GM10248 (cell line): ENCODE results near the gene WNT6.

Source experiments
- CTCF ChIA-PET: fragments of 300-600 bp; sonication (Branson Sonifier 250); formaldehyde crosslinking; extraction: SDS; loops from one replicate; lab custom pipeline; 2021; ENCODE audit warnings: antibody characterized with exemption; lab: Yijun Ruan, JAX
- POLR2A ChIA-PET: fragments of 350-650 bp; sonication (Branson Sonifier 250); formaldehyde crosslinking; extraction: SDS; loops from one replicate; lab custom pipeline; 2020; ENCODE audit warnings: antibody characterized with exemption; lab: Yijun Ruan, JAX
- DNase-seq: peaks from one replicate; pipeline ENCODE4 v3.0.0; 2012; ENCODE audit errors: extremely low spot score
- TF ChIP-seq, protein P1 (sequence below): IDR thresholded peaks from 2 replicates; pipeline ENCODE4 v1.5.1; 2012; ENCODE audit warnings: mild to moderate bottlenecking, low read depth; ENCODE audit errors: extremely low read depth, missing control alignments, control extremely low read depth

The WNT6 gene

DNA sequence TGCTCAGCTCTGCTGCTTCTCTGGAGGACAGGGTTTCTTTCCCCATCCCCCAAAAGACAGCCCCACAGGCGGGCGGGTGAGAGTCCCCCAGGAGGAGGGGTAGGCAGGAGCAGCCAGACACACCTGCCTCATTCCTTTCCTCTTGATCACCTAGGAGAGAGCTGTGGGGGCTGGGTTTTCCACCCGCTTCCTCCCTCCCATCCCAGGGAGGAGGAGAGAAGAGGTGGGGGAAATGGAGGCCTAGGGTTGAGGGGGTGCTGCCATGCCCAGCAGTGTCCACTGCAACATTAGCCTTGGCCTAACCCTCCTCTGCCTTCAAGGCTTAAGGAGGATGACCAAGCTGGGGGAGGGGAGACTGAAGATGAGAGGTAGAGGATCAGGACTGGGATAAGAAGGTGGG, 35.7 kb downstream of the WNT6 start:
- no peak for DNase-seq
- POLR2A ChIA-PET: interaction anchor here (3.1 kb wide), 2 partner anchors 11 to 15 kb away, joined by 8 to 16 read pairs; partner anchors contain the start of gene WNT10A
- CTCF ChIA-PET: interaction anchor here (0.8 to 17.6 kb wide), 3 partner anchors 17 to 85 kb away, joined by 3 to 916 read pairs (median 3); partner anchors contain the start of gene WNT10A
- TF ChIP-seq, protein P1, sequence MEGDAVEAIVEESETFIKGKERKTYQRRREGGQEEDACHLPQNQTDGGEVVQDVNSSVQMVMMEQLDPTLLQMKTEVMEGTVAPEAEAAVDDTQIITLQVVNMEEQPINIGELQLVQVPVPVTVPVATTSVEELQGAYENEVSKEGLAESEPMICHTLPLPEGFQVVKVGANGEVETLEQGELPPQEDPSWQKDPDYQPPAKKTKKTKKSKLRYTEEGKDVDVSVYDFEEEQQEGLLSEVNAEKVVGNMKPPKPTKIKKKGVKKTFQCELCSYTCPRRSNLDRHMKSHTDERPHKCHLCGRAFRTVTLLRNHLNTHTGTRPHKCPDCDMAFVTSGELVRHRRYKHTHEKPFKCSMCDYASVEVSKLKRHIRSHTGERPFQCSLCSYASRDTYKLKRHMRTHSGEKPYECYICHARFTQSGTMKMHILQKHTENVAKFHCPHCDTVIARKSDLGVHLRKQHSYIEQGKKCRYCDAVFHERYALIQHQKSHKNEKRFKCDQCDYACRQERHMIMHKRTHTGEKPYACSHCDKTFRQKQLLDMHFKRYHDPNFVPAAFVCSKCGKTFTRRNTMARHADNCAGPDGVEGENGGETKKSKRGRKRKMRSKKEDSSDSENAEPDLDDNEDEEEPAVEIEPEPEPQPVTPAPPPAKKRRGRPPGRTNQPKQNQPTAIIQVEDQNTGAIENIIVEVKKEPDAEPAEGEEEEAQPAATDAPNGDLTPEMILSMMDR: no peak

DNA sequence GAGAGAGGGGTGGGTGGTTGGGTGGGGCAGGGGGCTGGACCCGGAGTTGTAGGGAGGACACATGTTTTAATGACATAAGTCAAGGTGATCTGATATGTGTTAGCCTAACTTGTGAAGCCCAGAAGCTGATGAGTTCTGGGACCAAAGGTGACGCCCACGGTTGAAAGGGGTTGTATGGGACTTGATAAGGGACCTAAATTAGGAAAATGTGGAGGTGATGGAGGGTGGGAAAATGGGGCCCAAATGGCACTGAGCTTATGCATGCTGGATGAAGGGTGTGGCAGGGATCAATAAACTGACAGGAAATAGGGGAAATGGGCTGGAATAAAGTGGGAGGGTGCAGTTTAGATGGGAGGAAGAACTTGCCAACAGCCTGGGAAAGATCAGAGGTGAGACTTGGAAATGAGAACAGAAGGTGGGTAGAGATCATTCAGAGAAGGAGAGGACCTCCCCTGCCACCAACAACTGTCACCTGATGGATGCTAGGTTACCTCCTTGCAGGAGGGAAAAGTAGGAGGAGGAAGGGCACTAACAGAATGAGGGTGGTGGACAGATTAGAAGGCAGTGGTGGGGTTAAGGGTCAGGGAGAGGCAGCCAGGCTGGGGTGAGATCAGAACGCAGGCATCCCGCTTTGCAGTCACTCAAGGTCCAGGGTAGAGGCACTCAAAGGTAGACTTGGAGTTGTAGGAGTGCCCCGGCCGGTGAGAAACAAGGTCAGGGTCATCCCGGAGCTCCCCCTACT, 36.3 kb downstream of the WNT6 start:
- TF ChIP-seq, protein P1: no peak
- no peak for DNase-seq
- CTCF ChIA-PET: interaction anchor here (0.6 to 17.6 kb wide), 8 partner anchors 17 to 581 kb away, joined by 3 to 916 read pairs (median 10); partner anchors contain the start of gene WNT10A
- POLR2A ChIA-PET: interaction anchor here (0.6 to 3.1 kb wide), 6 partner anchors 10 to 500 kb away, joined by 3 to 16 read pairs (median 8); partner anchors contain the start of gene WNT10A

DNA sequence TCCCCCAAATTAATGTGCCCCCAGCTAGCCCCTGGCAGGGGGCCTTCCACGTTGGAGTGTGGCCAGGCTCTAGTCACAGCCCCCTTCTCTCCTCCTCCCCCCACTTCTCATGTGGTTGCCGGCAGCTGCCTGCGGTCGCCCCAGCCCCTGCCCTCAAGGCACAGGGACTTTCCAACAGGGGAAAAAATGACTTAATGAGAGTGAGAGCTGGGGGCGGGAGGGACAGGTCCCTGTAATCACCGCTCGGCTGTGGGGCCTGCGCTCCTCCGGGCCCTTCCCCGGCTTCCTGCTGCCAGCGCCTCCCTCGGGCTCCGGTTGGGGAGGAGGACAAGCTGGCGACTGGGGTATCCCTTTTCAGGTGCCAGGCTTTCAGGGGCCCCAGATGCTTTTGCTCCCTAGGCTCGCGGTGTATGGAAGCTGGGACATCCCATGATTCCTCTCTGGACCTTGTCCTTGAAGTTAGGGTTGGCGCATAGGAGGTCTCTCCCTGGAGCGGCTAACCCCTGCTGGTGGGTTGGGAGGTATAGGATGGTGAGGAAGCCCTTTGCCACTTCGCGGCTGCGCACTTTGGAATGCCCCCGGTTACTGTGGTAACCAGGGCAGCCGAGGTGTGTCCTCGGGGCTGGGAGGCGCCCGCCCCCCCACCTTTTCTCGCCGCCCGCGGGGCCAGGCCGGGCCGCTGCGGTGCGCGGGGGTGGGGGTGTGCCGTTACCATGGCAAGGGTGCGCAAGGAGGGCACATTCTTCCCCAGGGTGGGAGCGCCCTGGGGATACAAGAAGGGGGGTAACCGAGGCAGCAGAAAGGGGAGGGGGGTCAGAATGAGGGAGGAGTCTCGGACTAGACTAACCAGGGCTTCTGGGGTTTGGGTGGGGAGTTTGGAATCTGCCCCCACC, 37.1 kb downstream of the WNT6 start:
- TF ChIP-seq, protein P1: no peak
- ChIA-PET CTCF (interaction anchor here (0.6 to 17.6 kb wide), 16 partner anchors 12 to 581 kb away, joined by 3 to 916 read pairs (median 6); partner anchors contain the start of genes WNT10A and WNT6), POLR2A (interaction anchor here (0.6 to 3.1 kb wide), 7 partner anchors 11 to 501 kb away, joined by 3 to 16 read pairs (median 8); partner anchors contain the start of gene WNT10A)
- peak; percentile 88 for DNase-seq

DNA sequence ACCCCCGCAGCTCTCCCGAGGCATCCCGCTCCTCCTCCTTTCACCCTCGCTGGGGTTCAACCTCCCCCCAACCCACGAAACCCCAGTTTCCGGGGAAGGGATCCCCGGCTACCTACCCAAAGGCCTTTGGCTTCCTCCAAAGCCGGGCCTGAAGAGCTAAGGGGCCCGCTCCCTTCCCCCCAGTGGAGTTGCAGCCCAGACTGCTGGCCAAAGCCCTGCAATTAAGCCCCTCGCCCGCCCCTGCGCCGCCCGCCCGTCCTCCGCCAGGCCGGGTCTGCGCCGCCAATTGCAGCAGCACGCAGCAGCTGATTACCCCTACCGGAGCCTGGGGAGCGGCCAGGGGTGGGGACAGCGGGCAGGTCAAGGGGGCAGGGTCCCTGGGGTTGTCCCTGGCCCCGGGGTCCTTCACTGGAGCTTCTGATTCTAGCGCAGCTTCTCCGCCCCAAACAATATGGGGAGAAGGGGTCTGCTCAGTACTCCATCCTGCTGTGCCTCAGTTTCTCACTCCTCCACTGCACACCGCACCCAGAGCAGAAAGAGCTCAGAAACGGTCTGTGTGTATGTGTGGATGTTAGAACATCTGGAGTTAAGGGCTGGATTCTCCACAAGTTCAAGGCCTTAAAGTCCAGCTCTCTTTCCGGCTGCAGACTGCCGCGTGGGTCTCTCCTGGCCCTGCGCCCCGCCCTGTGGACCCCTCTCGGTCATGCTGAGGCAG, 37.9 kb downstream of the WNT6 start:
- POLR2A ChIA-PET: interaction anchor here (0.7 to 3.1 kb wide), 5 partner anchors 11 to 236 kb away, joined by 3 to 16 read pairs (median 8); partner anchors contain the start of gene WNT10A

DNA sequence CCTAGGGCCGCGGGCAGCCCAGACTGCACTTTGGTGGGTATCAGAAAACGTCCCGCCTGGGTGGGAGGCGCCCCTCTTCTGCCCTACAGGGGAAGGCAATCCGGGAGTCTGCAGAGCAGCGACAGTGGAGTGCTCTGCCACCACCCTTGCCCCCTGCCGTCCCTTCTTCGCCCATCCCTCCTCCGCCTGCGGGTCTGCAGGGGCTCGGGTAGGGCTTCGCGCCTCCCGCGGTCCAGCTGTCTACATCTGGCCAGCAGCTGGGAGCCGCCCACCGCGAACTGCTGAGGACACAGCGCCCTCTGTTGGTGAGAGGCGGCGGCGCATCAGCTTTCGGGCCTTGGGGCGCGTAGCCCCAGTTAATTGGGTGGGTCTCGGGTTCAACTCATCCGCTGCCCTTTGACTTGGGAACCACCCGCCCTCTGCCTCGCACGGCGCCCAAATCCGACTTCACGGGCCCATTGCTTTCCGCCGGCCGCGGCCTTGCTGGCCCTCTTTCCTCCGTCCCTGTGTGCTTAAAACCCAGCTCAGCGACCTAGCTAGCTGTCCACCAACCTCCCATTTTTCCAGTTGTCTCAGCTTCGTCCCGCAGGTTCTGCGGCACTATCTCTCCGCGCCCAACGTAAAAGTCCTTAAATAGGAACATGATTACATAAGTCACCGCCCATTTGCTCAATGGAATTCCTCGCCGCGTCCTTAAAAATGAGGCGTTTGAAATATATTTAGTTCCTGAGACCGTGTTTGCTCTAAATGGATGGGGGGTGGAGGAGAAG, 38.7 kb downstream of the WNT6 start:
- ChIA-PET POLR2A (interaction anchor here (0.6 to 3.1 kb wide), 6 partner anchors 10 to 237 kb away, joined by 3 to 16 read pairs (median 6); partner anchors contain the start of gene WNT10A), CTCF (interaction anchor here (0.6 to 17.6 kb wide), 41 partner anchors 11 to 596 kb away, joined by 3 to 916 read pairs (median 4); partner anchors contain the start of genes CNPPD1, TTLL4, WNT10A and WNT6)

More for the DNA sequence above, 37.9 kb downstream of the WNT6 start:
- TF ChIP-seq, protein P1: no peak
- no peak for DNase-seq
- CTCF ChIA-PET: interaction anchor here (0.8 to 17.6 kb wide), 39 partner anchors 12 to 596 kb away, joined by 3 to 916 read pairs (median 4); partner anchors contain the start of genes CNPPD1, TTLL4, WNT10A and WNT6

More for the DNA sequence above, 38.7 kb downstream of the WNT6 start:
- TF ChIP-seq, protein P1: peak; percentile 99
- DNase-seq: peak; percentile 85
